ENCODE data around the gene RNF10.
"Not testable (repeated sequence)": the region's sequence is repeated elsewhere in the genome, so short reads cannot be mapped to it uniquely, and the experiment has no call there.

Gene RNF10

GRCh38 chr12:120529641-120530417 is 4.3 kb upstream of the RNF10 start:
- DNase-seq: peak; percentile 56

- DNase-seq: not testable (repeated sequence)
Measured at GRCh38 chr12:120530418-120530761, 3.8 kb upstream of the RNF10 start.

- no peak for DNase-seq
Measured at GRCh38 chr12:120532701-120533238, 1.4 kb upstream of the RNF10 start.

- peak; percentile 49 for DNase-seq
Measured at GRCh38 chr12:120534703-120535655, 823 bp downstream of the RNF10 start.

GRCh38 chr12:120536064-120536791 is 2.1 kb downstream of the RNF10 start:
- DNase-seq: no peak

GRCh38 chr12:120537856-120538220 is 3.7 kb downstream of the RNF10 start:
- no peak for DNase-seq

- no peak for DNase-seq
Measured at GRCh38 chr12:120538281-120539156, 4.4 kb downstream of the RNF10 start.

- DNase-seq: no peak
Measured at GRCh38 chr12:120539303-120539702, 5.1 kb downstream of the RNF10 start.

GRCh38 chr12:120540445-120540844 is 6.3 kb downstream of the RNF10 start:
- no peak for DNase-seq

- DNase-seq: no peak
Measured at GRCh38 chr12:120542166-120542565, 8.0 kb downstream of the RNF10 start.

- no peak for DNase-seq
Measured at GRCh38 chr12:120544691-120545090, 10.5 kb downstream of the RNF10 start.

GRCh38 chr12:120546050-120546386 is 11.9 kb downstream of the RNF10 start:
- no peak for DNase-seq

GRCh38 chr12:120554678-120555077 is 20.5 kb downstream of the RNF10 start:
- DNase-seq: no peak

- no peak for DNase-seq
Measured at GRCh38 chr12:120557589-120557988, 23.4 kb downstream of the RNF10 start.

- DNase-seq: no peak
Measured at GRCh38 chr12:120562906-120563305, 28.8 kb downstream of the RNF10 start.

- no peak for DNase-seq
Measured at GRCh38 chr12:120563495-120563894, 29.3 kb downstream of the RNF10 start.

- DNase-seq: no peak
Measured at GRCh38 chr12:120571299-120571698, 37.1 kb downstream of the RNF10 start.

- DNase-seq: no peak
Measured at GRCh38 chr12:120573560-120573959, 39.4 kb downstream of the RNF10 start.

GRCh38 chr12:120574106-120574505 is 40.0 kb downstream of the RNF10 start:
- no peak for DNase-seq

GRCh38 chr12:120579179-120579578 is 45.0 kb downstream of the RNF10 start:
- no peak for DNase-seq

- DNase-seq: peak; percentile 98
Measured at GRCh38 chr12:120580787-120581723, 46.9 kb downstream of the RNF10 start, which contains the start of gene POP5. TSS of gene POP5 (minus strand) at chr12:120581402. CDS start at chr12:120581362, 40 bp downstream.

Data from NCI-H2227 treated with DMSO at 0.1 percent for 48 hours (cell line).